ENCODE results near the gene ELP1. TPM values are rescaled to one million over a fixed set of nuclear protein-coding genes. Genes with fewer than 3 reads are reported as not detected.
A peak's percentile ranks its signal among the peaks of the same experiment; 100 is the strongest.

The ELP1 gene
- total RNA-seq, 4 donors from 2014 or later: 19.1 to 26.4 (median 22.9) TPM

GRCh38 chr9:108960331-108960730 lies 26.4 kb upstream of the ELP1 start:
- no peaks in the 10 kb centered on the region for H3K36me3 ChIP-seq
- DNase-seq: no peak
- H3K27ac ChIP-seq: no peak overlapping the region
- no peak overlapping the region for H3K4me3 ChIP-seq
- no peak for TF ChIP-seq POLR2A (IDR thresholded peaks at IDR 0.05)
- TF ChIP-seq CTCF (IDR thresholded peaks at IDR 0.05): no peak
- H3K9me3 ChIP-seq: no peaks in the 10 kb centered on the region
- H3K4me1 ChIP-seq: no peaks in the 10 kb centered on the region
- no peaks in the 10 kb centered on the region for H3K27me3 ChIP-seq

- Histone ChIP-seq H3K4me1 (no peaks in the 10 kb centered on the region), H3K27ac (no peak overlapping the region), H3K9me3 (no peaks in the 10 kb centered on the region), H3K4me3 (no peak overlapping the region), H3K36me3 (no peaks in the 10 kb centered on the region), H3K27me3 (no peaks in the 10 kb centered on the region)
- TF ChIP-seq POLR2A (IDR thresholded peaks at IDR 0.05) (no peak), CTCF (IDR thresholded peaks at IDR 0.05) (no peak)
- no peak for DNase-seq
Observed at GRCh38 chr9:108956631-108957026, 22.7 kb upstream of the ELP1 start.

GRCh38 chr9:108956022-108956630 lies 22.2 kb upstream of the ELP1 start:
- Histone ChIP-seq H3K27me3 (no peaks in the 10 kb centered on the region), H3K4me3 (no peak overlapping the region), H3K36me3 (no peaks in the 10 kb centered on the region), H3K4me1 (no peaks in the 10 kb centered on the region), H3K9me3 (no peaks in the 10 kb centered on the region), H3K27ac (no peak overlapping the region)
- TF ChIP-seq POLR2A (IDR thresholded peaks at IDR 0.05) (no peak), CTCF (IDR thresholded peaks at IDR 0.05) (no peak)
- DNase-seq: no peak

- H3K9me3 ChIP-seq: no peaks in the 10 kb centered on the region
- DNase-seq: no peak
- no peaks in the 10 kb centered on the region for H3K4me1 ChIP-seq
- H3K4me3 ChIP-seq: no peak overlapping the region
- no peaks in the 10 kb centered on the region for H3K36me3 ChIP-seq
- H3K27ac ChIP-seq: no peak overlapping the region
- H3K27me3 ChIP-seq: no peaks in the 10 kb centered on the region
- TF ChIP-seq CTCF (IDR thresholded peaks at IDR 0.05) (peak; percentile 34 to 75 (median 63)), POLR2A (IDR thresholded peaks at IDR 0.05) (no peak)
Observed at GRCh38 chr9:108953983-108954574, 20.2 kb upstream of the ELP1 start.

GRCh38 chr9:108951578-108951977 lies 17.7 kb upstream of the ELP1 start:
- H3K36me3 ChIP-seq: no peaks in the 10 kb centered on the region
- H3K4me1 ChIP-seq: no peaks in the 10 kb centered on the region
- TF ChIP-seq POLR2A (IDR thresholded peaks at IDR 0.05) (no peak), CTCF (IDR thresholded peaks at IDR 0.05) (no peak)
- no peak overlapping the region for H3K27ac ChIP-seq
- DNase-seq: no peak
- no peak overlapping the region for H3K4me3 ChIP-seq
- no peaks in the 10 kb centered on the region for H3K27me3 ChIP-seq
- no peaks in the 10 kb centered on the region for H3K9me3 ChIP-seq
